NCI-H2227 (cell line): ENCODE data around the gene ADAM12.
"Not testable (repeated sequence)": the region's sequence is repeated elsewhere in the genome, so short reads cannot be mapped to it uniquely, and the experiment has no call there.

ENCODE experiments used
- DNase-seq: peaks from one replicate; lab custom pipeline; 2025; ENCODE audit not compliant: unreplicated experiment; lab: John Stamatoyannopoulos, UW

The ADAM12 gene

GRCh38 chr10:126191192-126191591, 197.1 kb downstream of the ADAM12 start:
- no peak for DNase-seq

GRCh38 chr10:126188679-126189200, 199.5 kb downstream of the ADAM12 start:
- DNase-seq, result no peak

DNA sequence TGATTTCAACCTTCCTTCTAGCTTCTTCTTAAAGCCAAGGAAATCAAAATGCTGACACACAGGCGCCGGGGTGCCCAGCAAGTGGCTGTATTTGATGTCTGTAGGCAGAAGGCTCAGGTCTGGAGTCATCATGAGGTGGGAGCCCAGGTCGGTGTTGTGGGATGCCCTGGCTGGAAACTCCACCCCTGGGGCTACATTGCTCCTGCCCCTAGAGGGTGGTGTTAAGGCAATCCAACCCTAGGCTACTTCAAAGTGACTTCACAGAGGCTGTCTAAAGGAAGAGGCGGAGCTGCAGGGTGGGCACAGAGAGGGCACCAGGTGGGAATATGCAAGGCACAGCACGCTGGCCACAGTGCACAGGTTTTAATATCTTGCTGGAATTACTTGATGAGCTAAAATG, 200.9 kb downstream of the ADAM12 start:
- no peak for DNase-seq

- no peak for DNase-seq
Observed at GRCh38 chr10:126186766-126187165, 201.5 kb downstream of the ADAM12 start.

DNA sequence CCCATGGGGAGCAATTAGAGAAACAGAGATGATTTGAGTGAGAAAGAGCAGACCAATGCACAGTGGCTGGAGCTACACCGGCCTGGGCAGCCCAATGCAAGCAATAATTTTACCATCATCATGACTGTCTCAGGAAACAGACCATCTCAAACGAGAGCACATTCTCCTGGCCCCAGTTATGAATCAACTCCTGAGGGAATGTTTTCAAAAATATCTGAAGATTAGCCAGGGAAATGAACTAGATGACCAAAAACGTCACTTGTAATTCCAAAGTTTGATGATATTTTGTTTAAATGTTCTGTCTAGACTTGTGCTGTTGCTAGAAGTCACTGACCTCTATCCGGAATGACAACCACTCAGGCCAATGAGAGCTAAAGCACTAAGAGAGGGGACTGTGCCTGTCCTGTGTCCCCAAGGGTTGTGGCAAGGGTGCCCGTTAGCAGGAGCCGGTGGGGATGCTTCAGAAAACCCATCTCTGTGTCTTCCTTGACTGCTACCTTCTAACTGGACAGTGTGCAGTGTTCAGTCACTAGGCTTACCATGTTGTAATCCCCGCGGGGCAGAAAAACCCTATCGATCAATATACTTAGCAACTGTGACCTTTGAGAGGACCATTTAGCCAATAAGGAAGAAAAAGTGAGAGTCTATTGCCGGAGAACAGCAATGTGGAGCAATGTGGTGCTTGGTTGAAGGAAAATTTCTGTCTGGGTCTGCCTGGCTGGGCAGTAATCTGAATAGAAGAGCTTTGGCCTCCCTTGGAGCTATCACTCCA, 202.4 kb downstream of the ADAM12 start:
- no peak for DNase-seq

DNA sequence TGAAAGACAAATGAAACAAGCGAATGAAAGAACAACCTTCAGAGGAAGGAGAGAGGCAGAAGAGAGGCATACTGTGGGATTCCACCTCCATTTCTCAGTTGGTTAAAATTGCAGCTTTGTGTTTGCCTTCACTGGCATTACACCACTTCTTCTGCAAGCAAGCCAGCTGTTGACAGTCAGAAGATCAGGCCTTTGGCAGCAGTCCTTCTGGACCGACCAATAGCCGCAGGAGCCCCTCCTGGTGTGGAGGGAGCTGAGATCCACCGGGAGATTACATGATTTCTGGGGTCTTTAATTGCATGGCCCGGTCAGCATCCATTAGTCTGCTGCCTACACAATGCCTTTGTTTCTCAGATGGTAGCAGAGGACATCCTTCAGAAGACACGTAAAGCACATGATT, 206.7 kb downstream of the ADAM12 start:
- DNase-seq, result no peak

DNA sequence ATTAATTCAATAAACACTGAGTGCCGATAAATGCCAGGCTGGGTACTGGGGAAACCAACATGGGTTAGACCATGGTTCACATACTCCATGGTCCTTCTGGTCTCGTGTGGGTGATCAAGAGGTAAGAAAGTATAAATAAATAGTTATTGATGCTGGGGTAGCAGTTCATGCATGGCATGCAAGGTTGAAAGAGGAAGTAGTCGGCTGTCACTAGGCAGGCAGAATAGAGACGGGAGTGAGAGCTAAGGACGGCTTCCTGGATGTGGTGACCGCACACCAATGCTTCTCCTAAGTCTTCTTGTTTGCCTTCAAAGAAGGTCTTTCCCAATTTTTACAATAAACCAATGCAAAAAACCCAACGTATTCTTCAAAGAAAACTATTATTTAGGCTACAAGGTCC, 208.6 kb downstream of the ADAM12 start:
- DNase-seq, result no peak

DNA sequence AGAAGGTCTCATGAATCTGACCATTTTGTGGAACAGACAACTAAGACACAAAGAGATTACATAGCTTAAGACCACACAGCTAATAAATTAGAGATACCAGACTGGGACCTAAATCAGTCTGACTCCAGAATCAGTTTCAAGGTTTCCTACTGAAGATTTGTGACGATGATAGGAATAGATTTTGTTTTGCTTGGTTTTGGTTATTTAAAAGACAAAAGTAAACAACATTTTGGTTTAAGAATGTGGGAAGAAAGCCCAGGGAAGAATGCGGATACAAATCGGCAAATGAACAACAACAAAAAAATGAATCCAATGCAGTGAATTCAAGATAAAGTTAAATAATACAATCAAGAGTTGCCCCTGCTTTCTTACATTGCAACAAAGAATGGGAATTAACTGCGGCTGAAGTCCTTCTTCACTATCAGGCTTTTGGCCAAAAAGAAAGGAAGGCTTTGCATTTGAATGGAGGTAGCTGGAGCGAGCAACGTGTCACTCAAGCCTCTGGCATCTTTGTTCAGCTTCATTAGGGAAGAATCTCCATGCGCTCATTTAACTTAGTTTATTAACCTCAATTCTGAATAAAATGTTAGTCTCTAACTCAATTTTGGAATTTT, 210.8 kb downstream of the ADAM12 start:
- no peak for DNase-seq

GRCh38 chr10:126175641-126176262, 212.5 kb downstream of the ADAM12 start:
- no peak for DNase-seq

DNA sequence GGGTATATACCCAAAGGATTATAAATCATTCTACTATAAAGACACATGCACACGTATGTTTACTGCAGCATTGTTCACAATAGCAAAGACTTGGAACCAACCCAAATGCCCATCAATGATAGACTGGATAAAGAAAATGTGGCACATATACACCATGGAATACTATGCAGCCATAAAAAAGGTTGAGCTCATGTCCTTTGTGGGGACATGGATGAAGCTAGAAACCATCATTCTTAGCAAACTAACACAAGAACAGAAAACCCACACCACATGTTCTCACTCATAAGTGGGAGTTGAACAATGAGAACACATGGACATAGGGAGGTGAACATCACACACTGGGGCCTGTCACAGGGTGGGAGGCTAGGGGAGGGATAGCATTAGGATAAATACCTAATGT, 215.5 kb downstream of the ADAM12 start:
- DNase-seq, result not testable (repeated sequence)

DNA sequence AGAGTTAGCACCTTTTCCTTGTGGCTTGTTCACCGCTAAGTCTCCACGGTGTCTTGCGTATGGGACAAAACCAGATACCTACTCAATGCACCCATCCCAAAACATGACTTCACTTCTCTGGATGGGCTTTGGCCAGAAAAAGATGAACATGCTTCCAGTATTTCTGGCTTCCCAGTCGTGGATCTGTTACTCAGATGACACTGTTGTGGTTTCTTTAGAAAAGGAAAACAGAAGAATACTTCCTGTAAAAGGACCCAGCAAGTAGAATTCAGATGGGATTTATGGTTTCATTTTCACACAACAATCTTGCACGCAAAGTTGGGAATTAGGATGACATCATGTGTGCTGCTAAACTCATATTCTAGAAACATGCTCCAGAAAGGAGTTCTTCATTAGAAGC, 216.7 kb downstream of the ADAM12 start:
- DNase-seq, result no peak

- DNase-seq, result no peak
Observed at GRCh38 chr10:126170776-126171175, 217.5 kb downstream of the ADAM12 start.

GRCh38 chr10:126170371-126170770, 217.9 kb downstream of the ADAM12 start:
- DNase-seq, result no peak

GRCh38 chr10:126169899-126170298, 218.4 kb downstream of the ADAM12 start:
- no peak for DNase-seq

DNA sequence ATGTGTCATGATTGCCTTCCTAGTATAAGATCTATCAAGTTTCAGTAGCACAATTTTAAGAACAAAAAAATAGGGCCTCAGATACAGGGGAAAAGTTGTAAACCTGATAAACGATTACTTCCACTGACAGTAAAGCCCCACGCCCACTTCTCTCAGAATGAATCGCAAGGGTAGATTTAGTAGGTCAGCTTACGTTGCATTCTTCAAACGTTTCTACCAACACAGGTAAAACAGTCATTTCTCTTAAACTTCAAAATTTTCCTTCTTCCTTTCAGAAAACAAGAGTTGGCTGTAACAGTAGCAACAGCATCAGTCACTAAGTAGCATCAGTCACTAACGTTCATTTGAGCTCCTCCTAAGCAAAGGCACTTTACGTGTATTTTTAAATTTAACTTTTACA, 221.5 kb downstream of the ADAM12 start:
- DNase-seq, result no peak

DNA sequence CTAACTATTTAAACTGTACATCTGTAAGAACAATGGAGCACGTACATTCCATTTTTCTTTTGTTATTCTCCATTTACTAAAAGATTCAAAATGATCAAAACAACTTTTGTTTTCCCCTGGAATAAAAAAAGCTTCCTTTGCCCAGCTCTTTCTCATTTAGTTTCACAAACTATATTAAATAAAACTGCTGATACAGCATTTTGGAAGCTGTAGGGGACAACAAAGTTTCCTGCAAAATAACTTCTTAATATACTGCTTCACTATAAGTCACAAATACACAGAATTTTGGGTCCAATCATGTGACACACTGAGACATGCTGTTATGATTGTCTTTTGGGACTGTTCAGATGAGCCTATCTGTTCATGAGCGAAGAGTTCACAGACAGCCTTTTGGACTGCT, 222.4 kb downstream of the ADAM12 start:
- no peak for DNase-seq

GRCh38 chr10:126163506-126163905, 224.8 kb downstream of the ADAM12 start:
- DNase-seq, result no peak

GRCh38 chr10:126161691-126162090, 226.6 kb downstream of the ADAM12 start:
- no peak for DNase-seq

GRCh38 chr10:126160971-126161630, 227.2 kb downstream of the ADAM12 start:
- no peak for DNase-seq

DNA sequence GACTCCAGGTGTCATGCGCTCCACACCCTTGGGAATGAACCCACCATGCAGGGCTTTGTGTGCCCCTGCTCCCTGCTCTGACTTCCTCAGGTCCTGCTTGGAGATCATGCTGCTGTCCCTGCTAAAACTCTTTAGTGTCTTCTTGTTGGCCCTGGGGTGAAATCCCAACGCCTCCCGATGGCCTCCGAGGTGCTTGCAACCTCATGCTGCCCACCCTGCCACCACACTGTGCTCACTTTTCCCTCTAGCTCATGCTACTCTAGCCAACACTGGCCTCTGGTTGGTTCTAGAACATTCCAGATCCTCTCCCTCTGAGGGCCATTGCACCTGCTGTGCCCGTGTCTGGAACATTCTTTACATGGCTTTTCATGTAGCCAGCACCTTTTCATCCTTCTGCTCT, 227.7 kb downstream of the ADAM12 start:
- no peak for DNase-seq

- DNase-seq, result no peak
Observed at GRCh38 chr10:126158133-126158892, 230.0 kb downstream of the ADAM12 start.
